ENCODE data around the gene ARMC5. TPM values are rescaled to one million over a fixed set of nuclear protein-coding genes. Genes with fewer than 3 reads are reported as not detected.

Gene ARMC5
- total RNA-seq, 1 donor from 2014 or later = 10.5 TPM

Other genes starting within 250 kb of the ARMC5 start
- gene TRIM72, start 245.4 kb upstream of the ARMC5 start, total RNA-seq = 0.05 and 0.09 TPM in 2 replicates
- not detected in 2 replicates for gene PYDC1, start 242.4 kb upstream of the ARMC5 start, total RNA-seq
- 16.8 and 18.2 TPM in 2 replicates for gene ITGAM, start 199.5 kb upstream of the ARMC5 start, total RNA-seq
- gene ITGAX, start 104.3 kb upstream of the ARMC5 start, total RNA-seq = 44.3 and 45.9 TPM in 2 replicates
- gene ITGAD, start 66.2 kb upstream of the ARMC5 start, total RNA-seq = not detected in 2 replicates
- gene COX6A2, start 31.1 kb upstream of the ARMC5 start, total RNA-seq = not detected in 2 replicates
- gene ZNF843, start 16.7 kb upstream of the ARMC5 start, total RNA-seq = 0.09 and 0.16 TPM in 2 replicates
- gene TGFB1I1, start 12.7 kb downstream of the ARMC5 start, total RNA-seq = 0.49 and 1.5 TPM in 2 replicates
- gene SLC5A2, start 23.6 kb downstream of the ARMC5 start, total RNA-seq = not detected in 2 replicates
- 40.9 and 41.1 TPM in 2 replicates for gene RUSF1, start 48.9 kb downstream of the ARMC5 start, total RNA-seq
- not detected in 2 replicates for gene AHSP, start 68.4 kb downstream of the ARMC5 start, total RNA-seq

Data from activated CD4-positive, alpha-beta T cell treated with anti-CD3 and anti-CD28 coated beads, Interleukin-2, amount 10 ng/mL, durations not matched to agents 24 days and 14 days (primary cell).